ENCODE data around the gene PTPRK. TPM values are rescaled to one million over a fixed set of nuclear protein-coding genes. Genes with fewer than 3 reads are reported as not detected.

PTPRK gene
- total and polyA plus RNA-seq, 4 donors = 12.1 to 61.2 (median 29.1) TPM

DNA sequence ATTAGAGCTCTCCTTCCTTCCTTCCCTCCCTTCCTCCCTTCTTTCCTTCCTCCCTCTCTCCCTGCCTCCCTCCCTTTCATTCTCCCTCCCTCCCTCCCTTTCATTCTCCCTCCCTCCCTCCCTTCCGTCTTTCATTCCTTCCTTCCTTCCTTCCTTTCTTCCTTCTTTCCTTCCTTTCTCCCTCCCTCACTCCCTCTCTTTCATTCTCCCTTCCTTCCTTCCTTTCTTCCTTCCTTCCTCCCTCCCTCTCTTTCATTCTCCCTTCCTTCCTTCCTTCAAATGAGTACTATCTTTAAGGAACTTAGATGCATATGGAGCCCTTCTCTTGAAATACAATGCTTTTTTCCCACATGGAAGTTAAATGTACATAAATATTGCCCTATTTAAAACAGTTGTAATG lies 20.9 kb upstream of the PTPRK start:
- TF ChIP-seq HNF4G (IDR thresholded peaks at IDR 0.05) (no peak), NR2F2 (IDR thresholded peaks at IDR 0.05) (no peak), GABPA (IDR thresholded peaks at IDR 0.05 in 1 of 2, conservative IDR thresholded peaks at IDR 0.05 in 1 of 2) (no peak), EGR1 (IDR thresholded peaks at IDR 0.05; ENCODE audit: low read depth in 2 of 2) (no peak)
- TF ChIP-seq, protein P1, sequence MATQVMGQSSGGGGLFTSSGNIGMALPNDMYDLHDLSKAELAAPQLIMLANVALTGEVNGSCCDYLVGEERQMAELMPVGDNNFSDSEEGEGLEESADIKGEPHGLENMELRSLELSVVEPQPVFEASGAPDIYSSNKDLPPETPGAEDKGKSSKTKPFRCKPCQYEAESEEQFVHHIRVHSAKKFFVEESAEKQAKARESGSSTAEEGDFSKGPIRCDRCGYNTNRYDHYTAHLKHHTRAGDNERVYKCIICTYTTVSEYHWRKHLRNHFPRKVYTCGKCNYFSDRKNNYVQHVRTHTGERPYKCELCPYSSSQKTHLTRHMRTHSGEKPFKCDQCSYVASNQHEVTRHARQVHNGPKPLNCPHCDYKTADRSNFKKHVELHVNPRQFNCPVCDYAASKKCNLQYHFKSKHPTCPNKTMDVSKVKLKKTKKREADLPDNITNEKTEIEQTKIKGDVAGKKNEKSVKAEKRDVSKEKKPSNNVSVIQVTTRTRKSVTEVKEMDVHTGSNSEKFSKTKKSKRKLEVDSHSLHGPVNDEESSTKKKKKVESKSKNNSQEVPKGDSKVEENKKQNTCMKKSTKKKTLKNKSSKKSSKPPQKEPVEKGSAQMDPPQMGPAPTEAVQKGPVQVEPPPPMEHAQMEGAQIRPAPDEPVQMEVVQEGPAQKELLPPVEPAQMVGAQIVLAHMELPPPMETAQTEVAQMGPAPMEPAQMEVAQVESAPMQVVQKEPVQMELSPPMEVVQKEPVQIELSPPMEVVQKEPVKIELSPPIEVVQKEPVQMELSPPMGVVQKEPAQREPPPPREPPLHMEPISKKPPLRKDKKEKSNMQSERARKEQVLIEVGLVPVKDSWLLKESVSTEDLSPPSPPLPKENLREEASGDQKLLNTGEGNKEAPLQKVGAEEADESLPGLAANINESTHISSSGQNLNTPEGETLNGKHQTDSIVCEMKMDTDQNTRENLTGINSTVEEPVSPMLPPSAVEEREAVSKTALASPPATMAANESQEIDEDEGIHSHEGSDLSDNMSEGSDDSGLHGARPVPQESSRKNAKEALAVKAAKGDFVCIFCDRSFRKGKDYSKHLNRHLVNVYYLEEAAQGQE (IDR thresholded peaks at IDR 0.05) = no peak
- no peak overlapping the region for H3K9ac ChIP-seq (ENCODE audit: low read depth in 1 of 2, low read length in 2 of 2)
- H3K36me3 ChIP-seq (ENCODE audit: control insufficient read depth in 4 of 4, insufficient read depth in 3 of 4, low read depth in 1 of 4, low read length in 3 of 4) = no peaks in the 10 kb centered on the region
- 55% methylated on average over 1 of the region's 1 CpG for WGBS
- H3K9me3 ChIP-seq (ENCODE audit: control insufficient read depth in 4 of 4, low read length in 3 of 4) = no peaks in the 10 kb centered on the region
- H3K4me3 ChIP-seq (ENCODE audit: low read depth in 1 of 3, low read length in 3 of 3) = no peak overlapping the region
- no peaks in the 10 kb centered on the region for H3K4me1 ChIP-seq (ENCODE audit: control insufficient read depth in 4 of 4, insufficient read depth in 4 of 4, low read length in 3 of 4)
- DNase-seq (ENCODE audit: low spot score) = no peak
- no peak overlapping the region for H3K27ac ChIP-seq (ENCODE audit: low read depth in 1 of 2, low read length in 2 of 2)
- H3K27me3 ChIP-seq (ENCODE audit: control insufficient read depth in 4 of 4, insufficient read depth in 4 of 4, low read length in 3 of 4) = no peaks in the 10 kb centered on the region

DNA sequence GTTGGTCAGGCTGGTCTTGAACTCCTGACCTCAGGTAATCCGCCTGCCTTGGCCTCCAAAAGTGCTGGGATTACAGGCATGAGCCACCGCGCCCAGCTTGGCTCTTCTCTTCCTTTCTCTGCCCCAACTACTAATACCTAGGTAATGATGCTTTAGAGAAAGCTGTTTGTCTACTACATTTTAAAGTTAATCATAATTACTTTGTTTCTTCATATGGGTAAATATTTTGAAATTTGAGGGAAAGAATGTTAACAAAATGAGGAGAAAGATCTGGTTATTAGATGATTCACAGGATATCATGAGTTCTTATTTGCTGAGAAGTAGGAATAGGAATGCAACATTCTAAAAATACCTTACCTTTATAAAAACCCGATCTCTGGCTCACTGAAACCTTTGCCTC lies 18.4 kb upstream of the PTPRK start:
- no peak for DNase-seq (ENCODE audit: low spot score)
- 91% methylated on average over 4 of the region's 4 CpGs for WGBS
- no peak overlapping the region for H3K4me3 ChIP-seq (ENCODE audit: low read depth in 1 of 3, low read length in 3 of 3)
- no peaks in the 10 kb centered on the region for H3K9me3 ChIP-seq (ENCODE audit: control insufficient read depth in 4 of 4, low read length in 3 of 4)
- H3K27me3 ChIP-seq (ENCODE audit: control insufficient read depth in 4 of 4, insufficient read depth in 4 of 4, low read length in 3 of 4) = no peaks in the 10 kb centered on the region
- H3K27ac ChIP-seq (ENCODE audit: low read depth in 1 of 2, low read length in 2 of 2) = no peak overlapping the region
- H3K9ac ChIP-seq (ENCODE audit: low read depth in 1 of 2, low read length in 2 of 2) = no peak overlapping the region
- H3K4me1 ChIP-seq (ENCODE audit: control insufficient read depth in 4 of 4, insufficient read depth in 4 of 4, low read length in 3 of 4) = no peaks in the 10 kb centered on the region
- no peaks in the 10 kb centered on the region for H3K36me3 ChIP-seq (ENCODE audit: control insufficient read depth in 4 of 4, insufficient read depth in 3 of 4, low read depth in 1 of 4, low read length in 3 of 4)
- TF ChIP-seq, protein P2, sequence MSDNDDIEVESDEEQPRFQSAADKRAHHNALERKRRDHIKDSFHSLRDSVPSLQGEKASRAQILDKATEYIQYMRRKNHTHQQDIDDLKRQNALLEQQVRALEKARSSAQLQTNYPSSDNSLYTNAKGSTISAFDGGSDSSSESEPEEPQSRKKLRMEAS (IDR thresholded peaks at IDR 0.05) = no peak
- TF ChIP-seq TAF1 (conservative IDR thresholded peaks at IDR 0.05) (no peak), FOXA2 (IDR thresholded peaks at IDR 0.05) (no peak), RXRA (IDR thresholded peaks at IDR 0.05) (no peak), SP1 (IDR thresholded peaks at IDR 0.05) (no peak), RAD21 (IDR thresholded peaks at IDR 0.05) (no peak), FOXA1 (IDR thresholded peaks at IDR 0.05) (no peak), EGR1 (IDR thresholded peaks at IDR 0.05; ENCODE audit: low read depth in 2 of 2) (no peak), YY1 (IDR thresholded peaks at IDR 0.05) (no peak), NR2F2 (IDR thresholded peaks at IDR 0.05) (no peak), GABPA (IDR thresholded peaks at IDR 0.05 in 1 of 2, conservative IDR thresholded peaks at IDR 0.05 in 1 of 2) (no peak), HNF4G (IDR thresholded peaks at IDR 0.05) (no peak), HNF4A (conservative IDR thresholded peaks at IDR 0.05) (no peak)
- TF ChIP-seq, protein P3, sequence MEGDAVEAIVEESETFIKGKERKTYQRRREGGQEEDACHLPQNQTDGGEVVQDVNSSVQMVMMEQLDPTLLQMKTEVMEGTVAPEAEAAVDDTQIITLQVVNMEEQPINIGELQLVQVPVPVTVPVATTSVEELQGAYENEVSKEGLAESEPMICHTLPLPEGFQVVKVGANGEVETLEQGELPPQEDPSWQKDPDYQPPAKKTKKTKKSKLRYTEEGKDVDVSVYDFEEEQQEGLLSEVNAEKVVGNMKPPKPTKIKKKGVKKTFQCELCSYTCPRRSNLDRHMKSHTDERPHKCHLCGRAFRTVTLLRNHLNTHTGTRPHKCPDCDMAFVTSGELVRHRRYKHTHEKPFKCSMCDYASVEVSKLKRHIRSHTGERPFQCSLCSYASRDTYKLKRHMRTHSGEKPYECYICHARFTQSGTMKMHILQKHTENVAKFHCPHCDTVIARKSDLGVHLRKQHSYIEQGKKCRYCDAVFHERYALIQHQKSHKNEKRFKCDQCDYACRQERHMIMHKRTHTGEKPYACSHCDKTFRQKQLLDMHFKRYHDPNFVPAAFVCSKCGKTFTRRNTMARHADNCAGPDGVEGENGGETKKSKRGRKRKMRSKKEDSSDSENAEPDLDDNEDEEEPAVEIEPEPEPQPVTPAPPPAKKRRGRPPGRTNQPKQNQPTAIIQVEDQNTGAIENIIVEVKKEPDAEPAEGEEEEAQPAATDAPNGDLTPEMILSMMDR (IDR thresholded peaks at IDR 0.05; ENCODE audit: low read depth, low read length, missing input control) = no peak
- TF ChIP-seq, protein P1 (IDR thresholded peaks at IDR 0.05) = no peak
- TF ChIP-seq, protein P4, sequence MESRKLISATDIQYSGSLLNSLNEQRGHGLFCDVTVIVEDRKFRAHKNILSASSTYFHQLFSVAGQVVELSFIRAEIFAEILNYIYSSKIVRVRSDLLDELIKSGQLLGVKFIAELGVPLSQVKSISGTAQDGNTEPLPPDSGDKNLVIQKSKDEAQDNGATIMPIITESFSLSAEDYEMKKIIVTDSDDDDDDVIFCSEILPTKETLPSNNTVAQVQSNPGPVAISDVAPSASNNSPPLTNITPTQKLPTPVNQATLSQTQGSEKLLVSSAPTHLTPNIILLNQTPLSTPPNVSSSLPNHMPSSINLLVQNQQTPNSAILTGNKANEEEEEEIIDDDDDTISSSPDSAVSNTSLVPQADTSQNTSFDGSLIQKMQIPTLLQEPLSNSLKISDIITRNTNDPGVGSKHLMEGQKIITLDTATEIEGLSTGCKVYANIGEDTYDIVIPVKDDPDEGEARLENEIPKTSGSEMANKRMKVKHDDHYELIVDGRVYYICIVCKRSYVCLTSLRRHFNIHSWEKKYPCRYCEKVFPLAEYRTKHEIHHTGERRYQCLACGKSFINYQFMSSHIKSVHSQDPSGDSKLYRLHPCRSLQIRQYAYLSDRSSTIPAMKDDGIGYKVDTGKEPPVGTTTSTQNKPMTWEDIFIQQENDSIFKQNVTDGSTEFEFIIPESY (IDR thresholded peaks at IDR 0.05) = no peak
- TF ChIP-seq, protein P5, sequence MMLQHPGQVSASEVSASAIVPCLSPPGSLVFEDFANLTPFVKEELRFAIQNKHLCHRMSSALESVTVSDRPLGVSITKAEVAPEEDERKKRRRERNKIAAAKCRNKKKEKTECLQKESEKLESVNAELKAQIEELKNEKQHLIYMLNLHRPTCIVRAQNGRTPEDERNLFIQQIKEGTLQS (IDR thresholded peaks at IDR 0.05) = no peak

Data from liver (tissue), 9 donors.